ENCODE measurements around the gene GOLGA8M.
"Not testable (repeated sequence)": the region's sequence is repeated elsewhere in the genome, so short reads cannot be mapped to it uniquely, and the experiment has no call there.

GOLGA8M gene

GRCh38 chr15:28660750-28661149, 51.5 kb downstream of the GOLGA8M start:
- not testable (repeated sequence) for DNase-seq

DNA sequence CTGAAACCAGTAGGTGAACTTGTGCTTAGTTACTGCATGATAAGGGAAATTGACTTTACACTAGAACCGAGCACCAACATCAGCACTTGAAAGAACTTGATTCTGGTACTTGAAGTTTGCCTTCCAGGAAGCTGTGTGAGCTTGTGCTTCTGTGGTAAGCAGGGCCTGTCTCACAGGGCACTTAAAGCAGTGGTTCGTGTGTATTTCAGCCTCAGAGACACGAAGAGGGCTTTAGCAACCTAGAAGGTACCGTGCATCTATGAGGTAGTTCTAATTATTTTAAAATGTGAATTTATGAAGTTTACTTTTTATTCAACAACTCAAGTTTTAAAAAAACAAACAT, 56.2 kb downstream of the GOLGA8M start:
- not testable (repeated sequence) for DNase-seq

DNA sequence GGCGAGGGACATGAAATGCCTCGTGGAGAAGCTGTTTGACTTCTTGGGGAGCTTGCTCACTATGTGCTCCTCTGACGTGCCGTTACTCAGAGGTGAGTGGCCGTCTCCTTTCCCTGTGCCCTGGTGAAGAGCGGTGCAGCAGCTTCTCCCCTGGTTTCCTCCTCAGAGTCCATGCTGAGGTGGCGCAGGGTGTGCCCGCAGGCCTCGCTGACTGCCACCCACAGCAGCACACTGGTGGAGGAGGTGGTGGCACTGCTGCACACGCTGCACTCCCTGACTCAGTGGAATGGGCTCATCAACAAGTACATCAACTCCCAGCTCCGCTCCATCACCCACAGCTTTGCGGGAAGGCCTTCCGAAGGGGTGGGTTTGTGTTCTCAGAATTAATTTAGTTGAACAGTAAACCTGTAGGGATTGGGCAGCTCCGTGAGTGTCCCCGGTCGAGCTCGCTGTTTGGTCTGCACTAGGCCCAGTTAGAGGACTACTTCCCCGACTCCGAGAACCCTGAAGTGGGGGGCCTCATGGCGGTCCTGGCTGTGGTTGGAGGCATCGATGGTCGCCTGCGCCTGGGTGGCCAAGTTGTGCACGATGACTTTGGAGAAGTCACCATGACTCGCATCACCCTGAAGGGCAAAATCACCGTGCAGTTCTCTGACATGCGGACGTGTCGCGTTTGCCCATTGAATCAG, 56.7 kb downstream of the GOLGA8M start:
- DNase-seq, result not testable (repeated sequence)

DNA sequence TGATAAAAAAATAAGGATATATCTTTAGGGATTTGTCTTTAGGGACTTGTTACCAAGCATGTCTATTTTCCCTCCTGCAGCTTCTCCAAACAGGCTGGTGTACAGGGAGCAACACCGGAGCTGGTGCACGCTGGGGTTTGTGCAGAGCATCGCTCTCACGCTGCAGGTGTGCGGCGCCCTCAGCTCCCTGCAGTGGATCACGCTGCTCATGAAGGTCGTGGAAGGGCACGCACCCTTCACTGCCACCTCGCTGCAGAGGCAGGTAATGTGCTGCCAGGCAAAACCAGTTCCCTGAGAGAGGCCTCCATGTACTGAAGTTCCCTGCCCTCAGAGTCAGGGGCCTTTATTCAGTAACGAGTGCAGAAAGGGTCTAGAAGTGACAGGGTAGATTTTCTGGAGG, 58.0 kb downstream of the GOLGA8M start:
- not testable (repeated sequence) for DNase-seq

DNA sequence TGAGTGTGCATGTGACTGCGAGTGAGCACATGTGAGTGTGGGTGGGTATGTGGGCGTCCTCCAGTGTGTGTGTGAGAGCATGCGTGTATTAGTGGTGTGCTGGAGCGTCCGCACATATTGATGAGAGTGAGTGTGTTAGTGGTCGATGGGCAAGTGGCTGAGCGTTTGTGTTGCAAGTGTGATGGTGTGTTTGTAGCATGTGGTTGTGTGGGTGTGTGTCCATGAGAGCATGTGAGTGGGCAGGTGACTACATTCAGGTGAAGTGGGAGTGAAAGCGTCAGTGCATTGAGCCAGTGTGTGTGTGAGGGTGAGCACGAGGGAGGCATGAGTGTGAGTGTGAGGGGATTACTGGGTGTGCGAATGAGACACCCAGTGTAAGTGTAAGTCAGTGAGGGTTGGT, 59.7 kb downstream of the GOLGA8M start:
- not testable (repeated sequence) for DNase-seq

Measured in stimulated activated CD8-positive, alpha-beta memory T cell treated with anti-CD3 and anti-CD28 coated beads, Interleukin-4, amount 100 ng/mL, for 48 hours (primary cell).